HG03469 (cell line): Measurements from ENCODE around the gene MAN1B1.
"Not testable (repeated sequence)": the region's sequence is repeated elsewhere in the genome, so short reads cannot be mapped to it uniquely, and the experiment has no call there.

ENCODE experiments used
- ATAC-seq: cut with Tn5 transposase; IDR thresholded peaks from one replicate; pipeline ENCODE4 v1.9.1; 2021; ENCODE audit warnings: mild to moderate bottlenecking, moderate library complexity, moderate number of reproducible peaks; ENCODE audit not compliant: unreplicated experiment

MAN1B1 gene

DNA sequence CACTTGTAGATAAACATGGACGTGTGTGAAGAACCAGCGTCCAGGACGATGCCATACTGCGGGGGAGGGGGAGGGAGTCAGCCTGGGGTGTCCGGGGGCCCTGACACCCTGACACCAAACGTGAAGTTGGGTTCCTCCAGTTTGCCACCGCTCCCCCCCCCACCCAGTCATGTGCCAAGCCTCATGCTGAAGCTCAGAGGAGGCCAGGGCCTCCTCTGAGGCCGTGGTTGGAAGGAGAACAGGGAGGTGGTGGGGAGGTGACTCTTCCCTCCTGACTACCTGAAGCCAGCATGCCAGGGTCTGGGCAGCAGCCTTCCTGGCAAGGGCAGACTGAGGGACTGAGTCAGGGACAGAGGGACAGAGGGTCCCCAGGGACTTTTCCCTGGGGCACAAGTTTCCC, 34.5 kb upstream of the MAN1B1 start:
- no peak for ATAC-seq

GRCh38 chr9:137052998-137053943, 33.5 kb upstream of the MAN1B1 start:
- no peak for ATAC-seq

DNA sequence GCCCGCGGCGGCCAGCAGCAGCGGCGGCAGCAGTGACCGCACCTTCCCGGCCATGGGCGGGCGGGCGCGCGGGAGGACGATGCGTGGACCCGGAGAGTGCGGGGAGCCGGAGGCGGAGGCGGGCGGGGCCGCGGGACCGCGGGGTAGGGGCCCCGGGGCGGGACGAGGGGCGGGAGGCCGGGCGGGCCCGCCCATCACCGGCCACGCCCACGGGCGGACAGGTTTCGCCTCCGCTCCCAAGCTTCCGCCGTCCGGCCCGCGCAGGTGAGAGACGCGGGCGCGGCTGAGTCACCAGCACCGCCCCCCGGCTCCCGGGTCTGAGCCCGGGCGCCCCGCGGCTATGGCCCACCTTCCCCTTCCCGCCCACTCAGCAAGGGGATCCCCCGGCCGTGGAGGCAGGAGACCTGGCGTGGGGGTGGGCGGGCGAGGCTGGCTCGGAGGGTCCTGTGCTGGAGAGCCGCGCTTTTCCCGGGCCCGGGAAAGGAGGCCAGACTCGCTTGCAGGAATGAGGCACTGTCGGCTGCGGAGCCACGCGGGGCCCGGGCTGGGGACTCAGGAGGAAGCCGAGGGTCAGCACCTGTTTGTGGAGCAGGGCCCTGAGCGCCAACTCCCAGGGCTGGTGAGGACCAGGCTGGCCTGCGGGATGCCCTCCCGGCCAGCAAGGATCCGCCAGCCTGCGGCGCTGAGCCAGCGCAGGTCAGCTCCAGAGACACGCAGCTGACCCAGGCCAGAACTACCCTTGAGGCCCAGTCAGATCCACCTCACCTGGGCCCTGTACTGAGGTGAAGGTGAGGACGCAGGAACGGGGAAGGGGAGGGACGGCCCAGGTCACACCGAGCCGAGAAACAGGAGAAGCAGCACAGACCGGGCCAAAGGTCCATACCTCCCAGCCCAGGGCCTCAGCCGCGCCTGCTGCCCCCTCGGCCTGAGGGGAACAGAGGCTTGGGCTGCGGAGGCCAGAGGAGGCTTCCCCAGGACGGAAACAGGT, 32.5 kb upstream of the MAN1B1 start, which contains the start of gene ENTPD2:
Gene ENTPD2 (minus strand): TSS at position 118 of the 988 bp plus-strand sequence. CDS start 64 bp downstream, at position 54.
- ATAC-seq, result no peak

DNA sequence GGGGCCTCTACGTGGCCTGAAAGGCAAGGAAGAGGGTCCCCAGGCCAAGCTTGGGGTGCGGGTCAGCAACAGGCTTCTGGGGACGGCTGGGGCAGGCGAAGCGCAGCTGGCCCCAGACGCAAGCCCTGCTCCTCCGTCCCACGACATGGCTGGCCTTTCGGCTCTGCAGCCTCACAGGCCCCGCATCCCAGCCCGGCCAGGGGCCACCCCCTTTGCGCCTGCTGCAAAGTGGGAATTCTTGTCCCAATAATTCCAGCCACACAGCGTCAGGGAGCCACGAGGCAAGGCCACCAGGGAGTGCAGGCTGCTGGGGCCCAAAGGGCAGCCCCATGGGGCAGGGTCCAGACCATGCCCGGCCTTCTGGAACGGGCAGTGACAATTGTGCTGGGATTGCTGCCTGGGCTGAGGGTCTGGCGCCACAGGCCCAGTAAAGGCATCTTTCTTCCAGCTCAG, 31.8 kb upstream of the MAN1B1 start:
- ATAC-seq, result no peak

DNA sequence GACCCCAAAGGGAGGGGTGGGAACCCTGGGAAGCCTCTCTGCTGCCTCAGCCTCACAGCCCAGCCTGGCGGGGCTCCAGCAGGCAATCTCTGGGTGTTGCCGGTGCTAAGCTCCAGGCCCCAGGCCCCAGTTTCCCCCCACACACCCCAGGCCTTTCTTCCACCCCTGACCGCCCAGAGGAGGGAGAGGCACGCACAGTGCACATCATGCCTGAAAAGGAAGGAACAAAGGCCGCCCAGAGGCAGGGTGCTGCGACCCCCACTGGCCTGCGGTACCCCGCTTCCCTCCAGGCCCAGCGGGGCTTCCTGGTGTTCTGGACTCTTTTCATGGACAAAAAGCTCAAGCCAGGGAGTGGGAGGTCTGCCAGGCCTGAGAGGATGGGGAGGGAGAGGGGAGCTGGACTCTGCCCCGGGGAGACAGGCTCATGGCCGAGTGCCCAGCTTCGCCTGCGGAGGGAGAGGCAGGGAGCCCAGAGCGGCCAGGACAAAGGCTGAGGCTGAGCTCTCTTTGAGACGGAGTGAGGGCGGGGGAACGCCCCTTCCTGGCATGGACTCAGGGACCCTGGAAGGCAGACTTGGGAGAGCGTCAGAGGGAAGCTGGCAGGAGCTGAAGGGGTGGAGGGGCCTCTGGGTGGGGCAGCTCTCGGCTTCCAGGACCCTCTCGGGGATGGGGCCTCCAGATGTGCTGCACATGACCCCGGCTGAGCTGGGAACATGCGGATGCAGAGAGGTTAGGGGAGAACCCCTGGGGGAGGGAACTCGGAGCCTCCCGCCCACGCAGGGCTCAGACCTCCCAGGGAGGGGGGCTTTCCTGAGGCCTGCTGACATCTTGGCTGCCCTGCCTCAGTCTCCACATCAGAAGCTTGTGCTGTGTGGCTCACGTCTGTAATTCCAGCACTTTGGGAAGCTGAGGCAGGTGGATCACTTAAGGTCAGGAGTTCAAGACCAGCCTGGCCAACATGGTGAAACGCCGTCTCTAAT, 31.1 kb upstream of the MAN1B1 start:
- no peak for ATAC-seq

- ATAC-seq, result no peak
Measured at GRCh38 chr9:137056739-137057415, 29.9 kb upstream of the MAN1B1 start.

GRCh38 chr9:137057545-137057944, 29.2 kb upstream of the MAN1B1 start:
- no peak for ATAC-seq

- ATAC-seq, result no peak
Measured at GRCh38 chr9:137058521-137059234, 28.1 kb upstream of the MAN1B1 start.

DNA sequence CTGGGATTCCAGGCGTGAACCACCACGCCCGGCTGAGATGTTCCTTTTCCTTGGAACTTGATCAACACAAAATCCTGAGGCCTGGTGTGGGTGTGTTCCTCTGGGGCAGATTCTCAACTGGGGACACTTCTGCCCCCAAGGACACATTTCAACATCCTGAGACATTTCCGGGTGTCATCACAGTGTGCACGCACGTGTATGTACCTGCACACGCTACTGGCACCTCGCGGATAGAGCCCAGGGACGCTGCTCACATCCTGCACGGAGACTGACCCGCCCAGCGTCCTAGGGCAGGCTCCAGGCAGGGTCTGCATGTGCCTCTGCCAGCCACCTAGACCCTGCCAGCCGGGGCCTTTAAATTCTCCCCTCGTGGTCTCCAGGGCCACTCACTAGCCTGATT, 24.4 kb upstream of the MAN1B1 start:
- no peak for ATAC-seq

- ATAC-seq, result not testable (repeated sequence)
Measured at GRCh38 chr9:137062798-137063197, 24.0 kb upstream of the MAN1B1 start.

- ATAC-seq, result no peak
Measured at GRCh38 chr9:137063311-137064026, 23.3 kb upstream of the MAN1B1 start.

DNA sequence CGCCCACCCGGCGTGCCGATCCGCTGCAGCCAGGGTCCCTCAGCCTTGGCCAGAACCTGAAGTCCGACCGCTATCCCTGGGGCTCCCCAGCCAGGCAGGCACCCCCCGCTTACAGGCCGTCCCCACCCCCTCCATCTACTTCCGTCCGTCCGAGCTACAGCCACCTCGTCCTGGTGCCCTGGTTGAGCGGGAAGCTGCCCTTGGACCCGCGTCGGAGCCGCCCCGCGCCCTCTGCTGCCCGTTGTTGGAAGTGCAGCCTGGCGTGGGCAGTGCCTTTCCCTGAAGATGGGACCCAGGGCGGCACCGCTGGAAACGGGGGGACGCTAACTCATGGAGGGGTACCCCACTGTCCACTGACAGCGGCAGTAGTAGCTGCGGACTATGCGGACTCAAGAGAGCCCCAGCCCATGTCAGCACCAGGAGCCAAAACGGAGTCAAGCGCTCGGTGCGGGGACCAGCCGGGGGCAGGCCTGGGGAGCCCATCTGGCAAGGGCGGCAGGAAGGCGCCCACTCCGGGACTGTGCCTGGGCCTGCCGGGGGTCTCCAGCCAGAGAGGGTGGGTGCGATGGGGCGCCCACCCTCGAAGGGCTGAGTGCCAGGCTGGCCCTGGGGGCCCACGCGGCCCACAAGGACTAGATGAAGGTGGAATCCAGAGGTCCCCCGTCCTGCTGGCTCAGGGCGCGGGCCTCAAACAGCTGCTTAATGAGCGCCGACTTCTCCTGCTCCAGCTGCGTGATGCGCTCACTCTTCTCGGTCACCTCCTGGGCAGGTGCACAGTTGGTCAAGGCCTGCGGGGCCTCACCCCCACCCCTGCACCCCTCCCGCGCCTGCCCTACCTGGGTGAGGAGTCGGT, 22.5 kb upstream of the MAN1B1 start:
- no peak for ATAC-seq

GRCh38 chr9:137064880-137065164, 22.0 kb upstream of the MAN1B1 start:
- no peak for ATAC-seq

DNA sequence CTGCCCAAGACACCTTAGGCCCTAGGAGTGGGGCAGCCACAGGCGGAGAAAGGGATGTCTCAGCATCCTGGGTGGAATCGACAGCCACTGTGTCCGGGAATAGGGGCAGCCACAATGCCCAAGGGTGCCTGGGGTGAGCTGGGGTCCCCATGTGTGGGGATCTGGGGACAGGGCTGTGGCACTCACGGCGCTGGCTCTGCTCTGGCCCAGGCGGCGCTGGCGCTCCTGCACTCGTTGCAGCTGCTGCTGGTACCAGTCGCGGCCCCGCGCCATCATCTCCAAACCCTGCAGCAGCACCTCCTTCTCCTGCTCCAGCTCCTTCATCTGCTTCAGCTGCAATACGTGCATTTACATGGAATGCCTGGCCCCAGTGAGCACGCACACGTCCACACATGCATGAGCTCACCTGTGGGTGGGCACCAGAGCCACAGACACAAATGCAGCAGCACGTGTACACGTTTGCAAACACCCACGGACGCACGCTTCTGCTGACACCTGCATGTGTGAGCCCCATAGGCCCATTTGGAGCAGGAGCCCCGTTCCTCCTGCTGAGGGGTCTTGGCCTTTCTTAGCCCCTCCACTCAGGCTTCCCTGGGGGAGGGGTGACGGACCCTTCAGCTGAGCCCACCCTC, 21.3 kb upstream of the MAN1B1 start:
- ATAC-seq, result no peak

DNA sequence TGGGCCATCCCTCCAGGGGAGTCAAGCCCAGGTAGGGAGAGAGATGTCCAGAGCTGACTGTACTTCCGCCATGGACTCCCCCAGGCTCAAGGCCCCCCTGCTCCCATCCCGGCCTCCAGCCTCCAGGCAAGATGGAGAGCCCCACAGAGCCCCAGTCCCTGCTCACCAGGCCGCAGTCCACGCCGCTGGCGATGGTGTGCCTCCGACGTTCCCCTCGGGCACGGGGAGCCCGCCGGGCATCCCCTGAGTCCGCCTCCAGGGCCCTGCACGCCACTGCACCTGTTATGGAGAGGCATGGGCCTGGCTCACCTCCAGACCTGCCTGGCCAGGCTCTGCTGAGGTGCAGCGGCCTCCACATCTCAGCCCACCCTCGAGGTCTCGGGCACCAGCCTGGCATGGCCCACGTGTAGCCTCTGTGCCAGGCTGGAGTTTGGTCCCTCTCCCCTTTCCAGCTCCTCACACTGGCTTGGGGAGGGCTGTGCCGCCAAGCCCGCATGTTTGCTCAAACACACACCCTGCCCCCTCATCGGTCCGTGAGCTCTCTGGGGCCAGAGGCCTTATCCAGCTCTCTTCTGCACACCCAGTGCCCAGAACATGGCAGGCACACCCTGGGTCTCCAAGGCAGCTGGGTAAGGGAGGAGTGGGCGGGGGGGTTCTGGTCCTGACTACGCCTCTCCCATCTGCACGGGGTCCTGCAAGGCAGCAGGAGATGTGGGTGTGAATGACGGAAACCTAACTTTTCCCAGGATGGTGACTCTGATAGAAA, 20.5 kb upstream of the MAN1B1 start:
- ATAC-seq, result no peak

DNA sequence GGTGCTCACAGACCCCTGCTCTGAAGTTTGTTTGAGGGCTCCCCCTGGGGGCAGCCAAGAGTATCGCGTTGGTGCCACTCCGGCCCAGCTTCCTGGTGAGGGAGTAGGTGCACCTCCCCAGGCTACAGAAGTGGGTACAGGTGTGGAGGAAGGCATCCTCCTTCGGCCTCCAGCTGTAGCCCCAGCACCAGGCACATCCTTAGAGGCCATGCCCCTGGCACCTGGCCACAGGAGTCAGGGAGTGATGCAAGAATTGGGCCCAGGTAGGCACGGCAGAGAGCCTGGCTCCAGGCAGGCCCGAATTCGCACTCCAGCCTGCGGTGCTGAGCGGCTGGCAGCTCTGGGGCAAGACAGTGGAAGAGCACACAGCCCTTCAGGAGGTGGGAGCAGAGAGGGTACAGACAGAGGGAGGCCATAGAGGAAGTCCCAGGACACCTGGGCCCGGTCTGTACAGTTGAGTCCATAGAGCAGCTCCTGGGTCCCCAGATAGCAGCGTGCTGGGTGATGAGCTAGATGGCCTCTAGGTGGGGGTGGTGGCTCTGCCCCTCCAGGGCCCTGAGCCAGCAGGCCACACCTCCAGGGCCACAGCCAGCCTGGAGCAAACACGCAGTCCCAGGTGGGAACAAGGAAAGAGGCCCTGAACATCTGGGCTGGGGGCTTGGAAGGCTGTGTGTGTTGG, 18.8 kb upstream of the MAN1B1 start:
- ATAC-seq, result no peak
